SH-SY5Y (cell line): ENCODE results near the gene RAMP3.

Source experiments
- GATA2 ChIP-seq: IDR thresholded peaks from 2 replicates; pipeline ENCODE4 v1.6.1; 2011; ENCODE audit warnings: mild to moderate bottlenecking, low read depth, low read length
- GATA3 ChIP-seq: IDR thresholded peaks from 2 replicates; pipeline ENCODE4 v1.6.1; 2011; ENCODE audit warnings: low read depth, mild to moderate bottlenecking, low read length, moderate library complexity

GRCh38 chr7:45108863-45109262 is 48.7 kb upstream of the RAMP3 start:
- TF ChIP-seq GATA3 (no peak), GATA2 (no peak)
